HEK293 (cell line): ENCODE measurements around the gene HAND1.

Source experiments
- CTCF ChIA-PET: fragments of 350-600 bp; formaldehyde crosslinking; extraction: SDS; loops from one replicate; lab custom pipeline; 2021; ENCODE audit warnings: antibody characterized with exemption; lab: Yijun Ruan, JAX
- POLR2A ChIA-PET: fragments of 300-600 bp; formaldehyde crosslinking; extraction: SDS; loops from one replicate; lab custom pipeline; 2020; ENCODE audit warnings: antibody characterized with exemption, inconsistent platforms; lab: Yijun Ruan, JAX
- H3K27ac ChIP-seq: fragments of 200-500 bp; sonication (Bioruptor generic); 2 replicates; pipeline ENCODE4 v1.5.1; 2014; ENCODE audit warnings: low read depth, low read length, control low read depth, inconsistent platforms; ENCODE audit errors: extremely low read depth
- H3K36me3 ChIP-seq, 2 experiments: fragments of 200-500 bp in 1 of 2; sonication (Bioruptor generic) in 1 of 2; 1 replicate in 1 of 2; 2 replicates in 1 of 2; pipeline ENCODE4 v1.5.1; 2014 to 2017; ENCODE audit warnings: inconsistent platforms in 2 of 2, low read length in 2 of 2; ENCODE audit not compliant: control insufficient read depth in 2 of 2, insufficient read depth in 1 of 2
- H3K4me1 ChIP-seq: fragments of 200-500 bp; sonication (Bioruptor generic); 2 replicates; pipeline ENCODE4 v1.5.1; 2014; ENCODE audit warnings: mild to moderate bottlenecking, low read length, inconsistent platforms; ENCODE audit not compliant: control insufficient read depth, insufficient read depth
- H3K4me3 ChIP-seq: 2 replicates; pipeline ENCODE4 v1.5.1; 2011; ENCODE audit warnings: low read depth, mild to moderate bottlenecking, control low read depth, low read length, moderate library complexity
- H3K9me3 ChIP-seq: fragments of 200-500 bp; sonication (Bioruptor generic); 2 replicates; pipeline ENCODE4 v1.5.1; 2014; ENCODE audit warnings: low read depth, low read length, inconsistent platforms; ENCODE audit not compliant: control insufficient read depth, insufficient read depth
- BCL11B ChIP-seq: fragments of 450-650 bp; formaldehyde crosslinking; IDR thresholded peaks from 2 replicates; pipeline ENCODE4 v1.5.1; 2016; ENCODE audit warnings: low read depth, missing biosample characterization, missing genetic modification characterization
- KLF8 ChIP-seq: fragments of 450-650 bp; formaldehyde crosslinking; IDR thresholded peaks from 2 replicates; pipeline ENCODE4 v1.5.1; 2016; ENCODE audit warnings: missing biosample characterization, missing genetic modification characterization
- OSR2 ChIP-seq: fragments of 450-650 bp; formaldehyde crosslinking; IDR thresholded peaks from 2 replicates; pipeline ENCODE4 v1.5.1; 2016; ENCODE audit warnings: missing biosample characterization, missing genetic modification characterization
- SCRT2 ChIP-seq: fragments of 450-650 bp; formaldehyde crosslinking; IDR thresholded peaks from 2 replicates; pipeline ENCODE4 v1.5.1; 2016; ENCODE audit warnings: missing biosample characterization, missing genetic modification characterization
- SP2 ChIP-seq: fragments of 450-650 bp; formaldehyde crosslinking; IDR thresholded peaks from 2 replicates; pipeline ENCODE4 v1.5.1; 2016; ENCODE audit warnings: missing biosample characterization, missing genetic modification characterization
- ZBTB1 ChIP-seq: fragments of 450-650 bp; formaldehyde crosslinking; IDR thresholded peaks from 2 replicates; pipeline ENCODE4 v1.5.1; 2016; ENCODE audit warnings: missing biosample characterization, missing genetic modification characterization
- ZFP37 ChIP-seq: fragments of 450-650 bp; formaldehyde crosslinking; IDR thresholded peaks from 2 replicates; pipeline ENCODE4 v1.5.1; 2016; ENCODE audit warnings: missing biosample characterization, missing genetic modification characterization
- ZIC2 ChIP-seq: fragments of 450-650 bp; formaldehyde crosslinking; IDR thresholded peaks from 2 replicates; pipeline ENCODE4 v1.5.1; 2016; ENCODE audit warnings: missing biosample characterization, missing genetic modification characterization
- ZNF133 ChIP-seq: fragments of 450-650 bp; formaldehyde crosslinking; IDR thresholded peaks from 2 replicates; pipeline ENCODE4 v1.5.1; 2016; ENCODE audit warnings: missing biosample characterization, missing genetic modification characterization
- ZNF157 ChIP-seq: fragments of 450-650 bp; formaldehyde crosslinking; IDR thresholded peaks from 2 replicates; pipeline ENCODE4 v1.5.1; 2016; ENCODE audit warnings: missing biosample characterization, missing genetic modification characterization
- ZNF223 ChIP-seq: fragments of 450-650 bp; formaldehyde crosslinking; IDR thresholded peaks from 2 replicates; pipeline ENCODE4 v1.5.1; 2016; ENCODE audit warnings: missing biosample characterization, missing genetic modification characterization
- ZNF23 ChIP-seq: fragments of 450-650 bp; formaldehyde crosslinking; IDR thresholded peaks from 2 replicates; pipeline ENCODE4 v1.5.1; 2016; ENCODE audit warnings: missing biosample characterization, missing genetic modification characterization, borderline replicate concordance
- ZNF274 ChIP-seq, 2 experiments: fragments of 200-500 bp in 1 of 2; fragments of 450-650 bp in 1 of 2; sonication (Bioruptor generic) in 1 of 2; formaldehyde crosslinking in 1 of 2; IDR thresholded peaks; 2 replicates each; pipeline versions ENCODE4 v1.5.1 to v1.6.1; 2014 to 2016; ENCODE audit warnings: borderline replicate concordance in 1 of 2, inconsistent platforms in 1 of 2, low read length in 1 of 2, missing biosample characterization in 1 of 2, missing genetic modification characterization in 1 of 2
- ZNF292 ChIP-seq: fragments of 450-650 bp; formaldehyde crosslinking; IDR thresholded peaks from 2 replicates; pipeline ENCODE4 v1.5.1; 2016; ENCODE audit warnings: low read depth, missing biosample characterization, missing genetic modification characterization, borderline replicate concordance
- ZNF335 ChIP-seq: fragments of 450-650 bp; formaldehyde crosslinking; conservative IDR thresholded peaks from 2 replicates; pipeline ENCODE4 v1.5.1; 2016; ENCODE audit warnings: missing biosample characterization, missing genetic modification characterization
- ZNF350 ChIP-seq: fragments of 450-650 bp; formaldehyde crosslinking; IDR thresholded peaks from 2 replicates; pipeline ENCODE4 v1.5.0; 2017; ENCODE audit warnings: missing biosample characterization, mild to moderate bottlenecking, missing genetic modification characterization
- ZNF473 ChIP-seq: fragments of 450-650 bp; formaldehyde crosslinking; IDR thresholded peaks from 2 replicates; pipeline ENCODE4 v1.5.1; 2017; ENCODE audit warnings: missing biosample characterization, missing genetic modification characterization
- ZNF548 ChIP-seq: fragments of 450-650 bp; formaldehyde crosslinking; IDR thresholded peaks from 2 replicates; pipeline ENCODE4 v1.5.1; 2016; ENCODE audit warnings: missing biosample characterization, missing genetic modification characterization
- ZNF596 ChIP-seq: fragments of 450-650 bp; IDR thresholded peaks from 2 replicates; pipeline ENCODE4 v1.5.0; 2018; ENCODE audit warnings: missing biosample characterization, mild to moderate bottlenecking, missing genetic modification characterization, moderate library complexity
- ZNF670 ChIP-seq: fragments of 450-650 bp; formaldehyde crosslinking; IDR thresholded peaks from 2 replicates; pipeline ENCODE4 v1.5.1; 2016; ENCODE audit warnings: missing biosample characterization, missing genetic modification characterization, low read depth
- ZNF707 ChIP-seq: fragments of 450-650 bp; formaldehyde crosslinking; IDR thresholded peaks from 2 replicates; pipeline ENCODE4 v1.5.1; 2016; ENCODE audit warnings: missing biosample characterization, missing genetic modification characterization
- ZNF747 ChIP-seq: fragments of 450-650 bp; formaldehyde crosslinking; IDR thresholded peaks from 2 replicates; pipeline ENCODE4 v1.5.1; 2016; ENCODE audit warnings: missing biosample characterization, missing genetic modification characterization
- TF ChIP-seq, protein P1 (sequence below): fragments of 450-650 bp; formaldehyde crosslinking; IDR thresholded peaks from 2 replicates; pipeline ENCODE4 v1.5.1; 2016; ENCODE audit warnings: missing biosample characterization, missing genetic modification characterization
- TF ChIP-seq, protein P2 (sequence below): fragments of 450-650 bp; formaldehyde crosslinking; IDR thresholded peaks from 2 replicates; pipeline ENCODE4 v1.5.1; 2016; ENCODE audit warnings: missing biosample characterization, missing genetic modification characterization
- TF ChIP-seq, protein P3 (sequence below): fragments of 450-650 bp; formaldehyde crosslinking; IDR thresholded peaks from 2 replicates; pipeline ENCODE4 v1.5.1; 2016; ENCODE audit warnings: missing biosample characterization, missing genetic modification characterization
- TF ChIP-seq, protein P4 (sequence below): fragments of 450-650 bp; formaldehyde crosslinking; IDR thresholded peaks from 2 replicates; pipeline ENCODE4 v1.5.1; 2016; ENCODE audit warnings: missing biosample characterization, missing genetic modification characterization

HAND1 gene

DNA sequence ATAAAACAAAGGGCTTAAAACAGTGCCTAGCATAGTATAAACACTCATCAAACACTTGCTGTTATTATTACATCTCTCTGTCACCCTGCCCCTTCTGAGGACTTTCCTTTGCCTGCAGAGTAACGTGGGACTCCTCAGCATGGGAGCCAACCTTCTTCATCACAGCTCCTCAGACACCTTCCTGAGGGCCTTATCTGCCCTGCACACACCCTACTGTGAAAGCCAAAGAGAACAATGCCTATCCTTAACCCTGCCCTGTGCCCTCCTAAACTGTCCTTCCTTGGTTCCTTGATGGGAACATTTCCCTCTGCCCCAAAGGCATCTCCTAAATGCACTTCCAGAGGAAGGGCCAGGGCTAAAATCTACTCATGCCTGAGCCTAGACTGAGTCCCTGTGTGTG is 20.6 kb upstream of the HAND1 start:
- CTCF ChIA-PET: interaction anchor here (1.5 kb wide), 1 partner anchor 22 kb away, joined by 3 read pairs; no protein-coding TSS in a partner anchor
- H3K9me3 ChIP-seq: no peaks in the 10 kb centered on the region
- H3K36me3 ChIP-seq: no peaks in the 10 kb centered on the region
- POLR2A ChIA-PET: no interaction called here
- H3K4me1 ChIP-seq: no peaks in the 10 kb centered on the region
- no peak overlapping the region for H3K27ac ChIP-seq
- TF ChIP-seq ZNF596 (tag by site-specific recombination) (no peak), ZIC2 (tag by site-specific recombination) (peak; percentile 65)
- TF ChIP-seq, all 188 proteins: peak for 1
- no peak overlapping the region for H3K4me3 ChIP-seq

DNA sequence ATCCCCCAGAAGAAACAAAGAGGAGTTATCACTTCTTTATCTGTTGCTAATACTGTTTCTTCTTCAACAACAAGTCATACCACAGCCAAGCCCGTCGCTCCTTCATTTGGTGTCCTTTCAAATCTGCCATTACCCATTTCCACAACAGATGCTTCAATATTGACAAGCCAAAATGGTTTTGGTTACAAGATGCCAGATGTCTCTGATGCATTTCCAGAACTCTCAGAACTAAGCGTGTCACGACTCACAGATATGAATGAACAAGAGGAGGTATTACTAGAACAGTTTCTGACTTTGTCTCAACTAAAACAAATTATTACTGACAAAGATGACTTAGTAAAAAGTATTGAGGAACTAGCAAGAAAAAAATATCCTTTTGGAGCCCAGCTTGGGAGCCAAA is 16.0 kb upstream of the HAND1 start:
- Histone ChIP-seq H3K4me3 (no peak overlapping the region), H3K9me3 (no peaks in the 10 kb centered on the region), H3K4me1 (no peaks in the 10 kb centered on the region), H3K27ac (no peak overlapping the region), H3K36me3 (no peaks in the 10 kb centered on the region)
- CTCF ChIA-PET: interaction anchor here (0.8 to 1.3 kb wide), 2 partner anchors 27 to 115 kb away, joined by 3 to 4 read pairs; no protein-coding TSS in a partner anchor
- POLR2A ChIA-PET: no interaction called here
- TF ChIP-seq BCL11B (tag by site-specific recombination) (no peak), OSR2 (tag by site-specific recombination) (no peak), ZNF707 (tag by site-specific recombination) (no peak), ZNF335 (tag by site-specific recombination) (no peak), SP2 (tag by site-specific recombination) (no peak), ZFP37 (tag by site-specific recombination) (no peak), ZBTB1 (tag by site-specific recombination) (no peak), ZNF292 (no peak), ZNF670 (no peak), ZNF350 (no peak), ZNF157 (tag by site-specific recombination) (no peak), ZNF133 (tag by site-specific recombination) (no peak)
- TF ChIP-seq, protein P1, sequence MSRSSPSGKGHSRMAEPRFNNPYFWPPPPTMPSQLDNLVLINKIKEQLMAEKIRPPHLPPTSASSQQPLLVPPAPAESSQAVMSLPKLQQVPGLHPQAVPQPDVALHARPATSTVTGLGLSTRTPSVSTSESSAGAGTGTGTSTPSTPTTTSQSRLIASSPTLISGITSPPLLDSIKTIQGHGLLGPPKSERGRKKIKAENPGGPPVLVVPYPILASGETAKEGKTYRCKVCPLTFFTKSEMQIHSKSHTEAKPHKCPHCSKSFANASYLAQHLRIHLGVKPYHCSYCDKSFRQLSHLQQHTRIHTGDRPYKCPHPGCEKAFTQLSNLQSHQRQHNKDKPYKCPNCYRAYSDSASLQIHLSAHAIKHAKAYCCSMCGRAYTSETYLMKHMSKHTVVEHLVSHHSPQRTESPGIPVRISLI (tag by site-specific recombination): no peak
- TF ChIP-seq, protein P2, sequence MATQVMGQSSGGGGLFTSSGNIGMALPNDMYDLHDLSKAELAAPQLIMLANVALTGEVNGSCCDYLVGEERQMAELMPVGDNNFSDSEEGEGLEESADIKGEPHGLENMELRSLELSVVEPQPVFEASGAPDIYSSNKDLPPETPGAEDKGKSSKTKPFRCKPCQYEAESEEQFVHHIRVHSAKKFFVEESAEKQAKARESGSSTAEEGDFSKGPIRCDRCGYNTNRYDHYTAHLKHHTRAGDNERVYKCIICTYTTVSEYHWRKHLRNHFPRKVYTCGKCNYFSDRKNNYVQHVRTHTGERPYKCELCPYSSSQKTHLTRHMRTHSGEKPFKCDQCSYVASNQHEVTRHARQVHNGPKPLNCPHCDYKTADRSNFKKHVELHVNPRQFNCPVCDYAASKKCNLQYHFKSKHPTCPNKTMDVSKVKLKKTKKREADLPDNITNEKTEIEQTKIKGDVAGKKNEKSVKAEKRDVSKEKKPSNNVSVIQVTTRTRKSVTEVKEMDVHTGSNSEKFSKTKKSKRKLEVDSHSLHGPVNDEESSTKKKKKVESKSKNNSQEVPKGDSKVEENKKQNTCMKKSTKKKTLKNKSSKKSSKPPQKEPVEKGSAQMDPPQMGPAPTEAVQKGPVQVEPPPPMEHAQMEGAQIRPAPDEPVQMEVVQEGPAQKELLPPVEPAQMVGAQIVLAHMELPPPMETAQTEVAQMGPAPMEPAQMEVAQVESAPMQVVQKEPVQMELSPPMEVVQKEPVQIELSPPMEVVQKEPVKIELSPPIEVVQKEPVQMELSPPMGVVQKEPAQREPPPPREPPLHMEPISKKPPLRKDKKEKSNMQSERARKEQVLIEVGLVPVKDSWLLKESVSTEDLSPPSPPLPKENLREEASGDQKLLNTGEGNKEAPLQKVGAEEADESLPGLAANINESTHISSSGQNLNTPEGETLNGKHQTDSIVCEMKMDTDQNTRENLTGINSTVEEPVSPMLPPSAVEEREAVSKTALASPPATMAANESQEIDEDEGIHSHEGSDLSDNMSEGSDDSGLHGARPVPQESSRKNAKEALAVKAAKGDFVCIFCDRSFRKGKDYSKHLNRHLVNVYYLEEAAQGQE: no peak
- TF ChIP-seq, protein P3, sequence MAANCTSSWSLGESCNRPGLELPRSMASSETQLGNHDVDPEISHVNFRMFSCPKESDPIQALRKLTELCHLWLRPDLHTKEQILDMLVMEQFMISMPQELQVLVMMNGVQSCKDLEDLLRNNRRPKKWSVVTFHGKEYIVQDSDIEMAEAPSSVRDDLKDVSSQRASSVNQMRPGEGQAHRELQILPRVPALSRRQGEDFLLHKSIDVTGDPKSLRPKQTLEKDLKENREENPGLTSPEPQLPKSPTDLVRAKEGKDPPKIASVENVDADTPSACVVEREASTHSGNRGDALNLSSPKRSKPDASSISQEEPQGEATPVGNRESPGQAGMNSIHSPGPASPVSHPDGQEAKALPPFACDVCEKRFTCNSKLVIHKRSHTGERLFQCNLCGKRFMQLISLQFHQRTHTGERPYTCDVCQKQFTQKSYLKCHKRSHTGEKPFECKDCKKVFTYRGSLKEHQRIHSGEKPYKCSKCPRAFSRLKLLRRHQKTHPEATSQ (tag by site-specific recombination): no peak

DNA sequence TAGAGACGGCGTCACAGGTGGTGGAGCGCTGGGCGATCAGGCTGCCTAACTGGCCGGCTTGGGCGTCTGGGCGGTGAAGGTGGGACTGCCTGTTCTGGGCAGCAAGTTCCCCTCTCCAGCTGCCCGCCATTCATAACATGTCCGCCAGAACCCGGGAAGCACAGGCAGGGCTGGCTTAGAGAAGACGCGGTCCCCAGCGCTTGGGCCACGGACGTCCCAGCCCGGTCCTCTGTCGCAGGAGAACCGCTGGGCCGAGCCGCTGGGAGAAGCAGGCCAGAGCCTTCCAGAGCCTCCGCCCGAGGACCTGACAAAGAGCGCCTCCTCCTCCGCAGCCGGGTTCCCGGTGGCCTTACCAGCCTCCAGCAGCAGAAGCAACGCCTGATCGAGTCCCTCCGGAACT is 15.2 kb upstream of the HAND1 start:
- CTCF ChIA-PET: interaction anchor here (0.8 kb wide), 1 partner anchor 28 kb away, joined by 3 read pairs; no protein-coding TSS in a partner anchor
- no peak overlapping the region for H3K4me3 ChIP-seq
- TF ChIP-seq ZNF473 (tag by site-specific recombination) (no peak), ZNF747 (tag by site-specific recombination) (no peak), ZNF223 (tag by site-specific recombination) (no peak), ZNF548 (tag by site-specific recombination) (no peak), KLF8 (no peak), ZNF23 (no peak), ZNF274 (IDR thresholded peaks at IDR 0.05; ENCODE audit: low read length) (no peak), ZNF274 (tag by site-specific recombination; IDR thresholded peaks at IDR 0.05; ENCODE audit: borderline replicate concordance) (no peak), ZNF335 (tag by site-specific recombination) (no peak), SCRT2 (no peak)
- TF ChIP-seq, protein P4, sequence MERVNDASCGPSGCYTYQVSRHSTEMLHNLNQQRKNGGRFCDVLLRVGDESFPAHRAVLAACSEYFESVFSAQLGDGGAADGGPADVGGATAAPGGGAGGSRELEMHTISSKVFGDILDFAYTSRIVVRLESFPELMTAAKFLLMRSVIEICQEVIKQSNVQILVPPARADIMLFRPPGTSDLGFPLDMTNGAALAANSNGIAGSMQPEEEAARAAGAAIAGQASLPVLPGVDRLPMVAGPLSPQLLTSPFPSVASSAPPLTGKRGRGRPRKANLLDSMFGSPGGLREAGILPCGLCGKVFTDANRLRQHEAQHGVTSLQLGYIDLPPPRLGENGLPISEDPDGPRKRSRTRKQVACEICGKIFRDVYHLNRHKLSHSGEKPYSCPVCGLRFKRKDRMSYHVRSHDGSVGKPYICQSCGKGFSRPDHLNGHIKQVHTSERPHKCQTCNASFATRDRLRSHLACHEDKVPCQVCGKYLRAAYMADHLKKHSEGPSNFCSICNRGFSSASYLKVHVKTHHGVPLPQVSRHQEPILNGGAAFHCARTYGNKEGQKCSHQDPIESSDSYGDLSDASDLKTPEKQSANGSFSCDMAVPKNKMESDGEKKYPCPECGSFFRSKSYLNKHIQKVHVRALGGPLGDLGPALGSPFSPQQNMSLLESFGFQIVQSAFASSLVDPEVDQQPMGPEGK (tag by site-specific recombination): no peak

More for the DNA sequence above, 15.2 kb upstream of the HAND1 start:
- no peaks in the 10 kb centered on the region for H3K36me3 ChIP-seq
- H3K9me3 ChIP-seq: no peaks in the 10 kb centered on the region
- no peak overlapping the region for H3K27ac ChIP-seq
- POLR2A ChIA-PET: no interaction called here
- no peaks in the 10 kb centered on the region for H3K4me1 ChIP-seq
